Skeletal muscle cell (primary cell): ENCODE measurements around the gene CYP26B1.
"Not testable (repeated sequence)": the region's sequence is repeated elsewhere in the genome, so short reads cannot be mapped to it uniquely, and the experiment has no call there.

Source experiments
- DNase-seq: peaks from one replicate; pipeline ENCODE4 v3.0.0-alpha.2; 2010; ENCODE audit warnings: low read depth
- H3K4me3 ChIP-seq: 2 replicates; pipeline ENCODE4 v1.5.1; 2011; ENCODE audit warnings: low read depth, mild to moderate bottlenecking, control low read depth, low read length, moderate library complexity

The CYP26B1 gene

GRCh38 chr2:72090271-72090720 is 57.4 kb downstream of the CYP26B1 start:
- DNase-seq, result no peak
- no peak overlapping the region for H3K4me3 ChIP-seq

GRCh38 chr2:72089537-72089936 is 58.1 kb downstream of the CYP26B1 start:
- no peak for DNase-seq
- H3K4me3 ChIP-seq, result no peak overlapping the region

DNA sequence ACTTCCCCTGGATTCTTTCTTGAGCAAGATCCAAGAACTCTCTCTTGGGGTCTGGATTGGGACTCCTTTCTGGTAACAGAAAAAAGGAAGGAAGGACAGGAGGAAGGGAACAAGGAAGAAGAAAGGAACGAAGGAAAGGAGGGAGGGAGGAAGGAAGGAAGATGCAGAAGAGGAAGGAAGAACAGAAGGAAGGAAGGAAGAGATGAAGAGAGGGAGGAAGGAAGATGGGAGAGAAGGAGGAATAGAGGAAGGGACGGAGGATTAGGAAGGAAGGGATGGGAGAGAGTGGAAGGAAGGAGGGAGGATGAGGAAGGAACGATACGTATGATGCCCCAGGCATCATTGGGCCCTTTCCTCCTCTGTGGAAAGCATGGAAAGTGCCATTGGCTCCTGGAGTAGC is 58.6 kb downstream of the CYP26B1 start:
- no peak for DNase-seq
- no peak overlapping the region for H3K4me3 ChIP-seq

GRCh38 chr2:72086871-72087633 is 60.6 kb downstream of the CYP26B1 start:
- DNase-seq, H3K4me3 ChIP-seq: not testable (repeated sequence)

DNA sequence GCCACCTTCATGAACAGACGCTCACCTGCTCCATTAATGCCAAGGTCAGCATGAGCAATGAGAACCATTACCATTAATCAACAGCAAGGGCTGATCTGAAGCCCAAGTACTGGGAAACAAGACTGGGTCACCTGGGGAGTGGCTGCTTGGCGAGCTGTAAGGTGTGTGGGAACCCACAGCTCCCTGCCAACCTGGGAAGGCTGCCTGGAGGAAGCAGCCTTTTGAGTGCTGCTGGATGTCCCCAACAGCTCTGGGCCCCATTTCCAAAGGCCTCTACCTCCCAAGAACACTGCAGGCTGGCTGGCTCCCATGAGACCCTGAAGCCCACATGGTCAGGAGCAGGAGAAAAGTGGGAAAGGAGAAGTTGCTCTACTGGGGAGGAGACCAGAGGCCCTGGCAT is 62.1 kb downstream of the CYP26B1 start:
- DNase-seq, result no peak
- H3K4me3 ChIP-seq, result no peak overlapping the region

DNA sequence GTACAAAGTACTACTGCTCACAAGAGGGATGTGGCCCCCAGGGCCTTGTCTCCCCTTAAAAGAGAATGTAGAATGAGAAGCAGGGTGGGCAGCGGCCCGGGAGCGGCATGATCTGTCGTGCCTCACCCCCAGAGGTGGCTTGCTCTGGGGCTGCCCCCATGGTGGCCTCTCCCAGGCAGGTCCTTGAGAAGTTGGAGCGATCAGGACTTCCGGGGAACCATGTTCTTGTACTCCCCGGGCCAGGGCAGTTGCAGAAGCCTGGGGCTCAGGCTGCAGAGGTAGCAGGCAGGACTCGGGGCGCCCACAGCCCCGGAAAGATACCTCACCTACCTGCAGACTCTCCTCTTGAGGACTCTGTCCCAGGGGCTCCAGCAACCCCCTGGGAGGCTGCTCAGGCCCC is 62.6 kb downstream of the CYP26B1 start:
- H3K4me3 ChIP-seq, result no peak overlapping the region
- DNase-seq, result no peak

DNA sequence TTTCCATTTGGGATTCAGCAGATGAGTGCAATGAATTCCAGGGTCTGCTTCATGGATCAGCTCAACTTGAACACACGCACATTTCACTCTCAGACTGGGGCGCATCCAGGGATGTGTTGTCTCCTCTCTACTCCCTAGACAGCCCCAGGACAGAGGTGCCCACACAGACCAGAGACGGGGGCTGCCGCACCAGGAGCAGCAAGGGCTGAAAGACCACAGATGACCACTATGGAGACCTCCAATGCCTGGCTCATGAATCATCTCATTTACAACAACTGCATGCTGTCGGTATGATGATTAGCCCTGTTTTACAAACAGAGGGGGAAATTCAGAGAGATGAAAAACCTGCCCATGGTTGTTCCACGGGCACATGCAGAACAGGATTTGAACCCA is 63.1 kb downstream of the CYP26B1 start:
- DNase-seq, result no peak
- H3K4me3 ChIP-seq, result no peak overlapping the region

DNA sequence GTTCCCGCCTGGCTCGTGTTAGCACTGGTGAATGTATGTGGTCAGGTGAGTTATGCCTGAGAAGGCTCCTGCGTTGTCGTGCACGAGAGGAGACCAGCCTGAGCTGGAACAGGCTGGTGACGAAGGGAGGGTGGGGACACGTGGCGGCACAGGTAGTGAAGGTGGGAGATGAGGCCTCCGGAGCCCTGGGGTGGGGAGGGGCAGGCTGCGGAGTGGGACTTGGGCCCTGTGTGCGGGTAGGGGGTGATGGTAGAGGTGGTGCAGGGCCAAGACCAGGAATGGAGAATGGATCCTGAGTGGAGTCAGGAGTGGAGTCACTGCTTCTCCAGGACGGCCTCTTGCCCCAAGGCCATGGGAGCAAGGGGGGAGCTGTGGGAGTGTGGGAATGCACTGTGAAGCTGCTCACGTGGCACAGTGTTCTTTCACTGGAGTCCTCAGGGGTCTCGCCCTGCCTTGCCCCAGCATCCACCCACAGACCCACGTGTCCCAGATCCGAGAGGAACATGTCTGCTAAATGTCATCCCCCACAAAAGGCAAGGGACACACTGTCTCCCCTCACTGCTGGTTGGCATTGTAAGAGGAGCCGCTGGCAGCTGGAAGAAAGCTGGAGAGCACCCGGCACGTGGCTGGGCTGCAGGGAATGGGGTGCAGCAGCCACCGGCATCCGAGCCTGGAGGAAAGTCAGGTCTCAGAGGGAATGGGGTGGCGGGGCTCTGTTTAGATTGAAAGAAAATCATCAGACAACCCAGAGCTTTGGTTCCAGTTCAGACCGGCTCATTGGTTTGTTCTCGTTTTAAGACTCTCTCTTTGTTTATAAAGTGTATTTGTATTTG is 63.7 kb downstream of the CYP26B1 start:
- no peak overlapping the region for H3K4me3 ChIP-seq
- DNase-seq, result no peak

DNA sequence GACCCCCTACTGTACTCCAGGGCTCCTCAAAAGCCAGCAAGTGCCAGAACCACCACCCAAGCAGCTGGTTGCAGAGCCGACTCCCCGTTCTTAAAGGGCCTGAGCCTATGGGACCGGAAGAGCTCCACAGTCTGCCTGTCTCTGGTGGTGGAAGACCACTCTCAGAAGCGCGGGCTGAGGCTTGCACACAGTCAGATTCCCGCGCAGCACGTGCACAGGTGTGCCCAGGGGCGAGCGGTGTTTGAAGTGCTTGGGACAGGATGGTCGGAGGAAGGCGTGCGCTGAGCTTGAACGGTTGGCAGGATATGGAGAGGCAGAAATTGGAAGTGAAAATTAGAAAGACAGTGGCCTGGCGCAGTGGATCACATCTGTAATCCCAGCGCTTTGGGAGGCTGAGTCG is 64.8 kb downstream of the CYP26B1 start:
- no peak overlapping the region for H3K4me3 ChIP-seq

DNA sequence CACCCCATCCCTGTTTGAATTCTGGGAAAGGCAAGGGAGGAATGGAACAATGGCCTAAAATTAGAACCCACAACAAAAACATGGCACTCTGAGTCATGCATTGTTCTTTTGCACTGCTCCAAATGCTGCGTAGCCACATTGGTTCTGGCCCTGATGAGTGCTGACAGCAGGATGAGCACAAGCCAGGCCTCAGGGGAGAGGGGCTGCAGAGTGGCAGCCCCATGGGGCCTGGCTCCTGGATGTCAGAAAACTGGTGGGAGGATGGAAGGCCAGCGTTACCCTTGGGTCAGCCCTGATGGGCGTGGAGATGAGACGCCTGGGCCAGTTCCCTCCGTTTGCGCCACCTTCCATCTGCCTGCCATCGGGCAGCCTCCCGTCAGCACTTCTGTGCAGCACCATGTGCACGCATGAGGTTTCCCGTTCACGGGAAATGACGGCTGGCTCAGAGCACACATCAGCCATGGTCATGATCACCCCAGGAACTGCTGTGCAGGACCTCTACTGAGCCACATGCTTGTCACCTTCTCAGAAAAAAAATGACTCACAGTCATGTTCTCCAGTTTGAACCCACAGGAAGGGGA is 65.6 kb downstream of the CYP26B1 start:
- no peak for DNase-seq

More for the DNA sequence above, 64.8 kb downstream of the CYP26B1 start:
- DNase-seq, result no peak

DNA sequence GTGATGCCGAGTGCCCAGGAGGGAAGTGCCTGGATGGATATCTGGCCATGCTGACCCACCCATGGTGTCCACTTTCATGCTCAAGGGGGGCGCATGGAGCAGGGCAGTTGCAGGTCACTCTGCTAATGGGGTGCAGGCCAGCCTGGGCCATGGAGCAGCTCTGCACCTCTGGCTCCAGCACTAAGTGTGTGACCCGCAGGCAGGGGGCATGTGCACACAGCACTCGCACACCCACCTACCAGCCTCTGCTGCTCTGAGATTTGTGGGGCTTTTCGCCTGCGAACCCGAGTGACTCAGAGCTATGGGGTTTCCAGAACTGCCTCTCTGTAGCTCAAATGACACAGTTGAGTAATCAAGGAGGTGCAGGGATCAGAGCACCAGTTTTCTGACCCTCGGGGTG is 66.2 kb downstream of the CYP26B1 start:
- no peak overlapping the region for H3K4me3 ChIP-seq
- no peak for DNase-seq

More for the DNA sequence above, 65.6 kb downstream of the CYP26B1 start:
- no peak overlapping the region for H3K4me3 ChIP-seq

DNA sequence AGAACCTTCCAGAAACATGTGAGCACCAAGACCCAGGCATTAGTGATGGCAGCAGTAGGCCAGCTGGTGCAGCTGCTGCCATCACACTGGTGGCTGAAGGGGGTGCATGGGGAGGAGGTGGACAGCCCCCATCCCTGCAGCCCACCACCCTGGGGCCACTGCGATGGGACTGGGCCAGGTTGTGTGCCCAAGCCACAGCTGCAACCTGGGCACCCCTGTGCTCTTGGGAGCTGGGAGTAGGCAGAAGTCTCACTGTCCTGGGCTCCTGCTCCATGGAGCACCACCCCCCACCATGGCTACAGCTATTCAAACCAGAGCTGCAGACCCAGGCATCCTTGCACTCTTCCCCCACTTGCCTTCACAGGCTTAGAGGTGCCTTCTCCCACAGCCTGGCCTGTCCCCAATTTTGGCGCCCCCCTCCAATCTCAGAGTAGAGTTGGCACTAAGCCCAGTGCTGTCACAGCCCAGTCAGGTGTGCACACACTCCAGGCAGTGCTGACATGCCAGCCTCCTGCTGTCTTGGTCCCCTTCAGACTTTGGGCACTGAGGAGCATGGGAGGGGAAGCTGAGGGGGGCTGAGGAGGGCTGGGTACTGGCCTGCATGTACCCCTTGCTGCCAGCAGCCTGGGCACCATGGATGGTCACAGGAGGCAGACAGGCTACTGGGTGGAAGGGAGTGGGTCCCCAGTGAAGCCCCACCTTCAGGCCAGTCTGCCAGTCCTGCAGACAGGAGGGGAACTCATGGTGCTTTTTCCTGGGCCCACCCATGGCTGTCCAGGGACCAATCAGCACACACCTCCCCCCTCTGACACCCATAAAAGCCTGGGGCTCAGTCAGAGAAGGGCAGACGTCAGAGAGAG is 67.1 kb downstream of the CYP26B1 start:
- no peak for DNase-seq

More for the DNA sequence above, 67.1 kb downstream of the CYP26B1 start:
- H3K4me3 ChIP-seq, result no peak overlapping the region
